HG03108 (cell line): ENCODE results near the gene NPFFR2.
"Not testable (repeated sequence)": the region's sequence is repeated elsewhere in the genome, so short reads cannot be mapped to it uniquely, and the experiment has no call there.

Source experiments
- ATAC-seq: cut with Tn5 transposase; IDR thresholded peaks from one replicate; pipeline ENCODE4 v1.9.1; 2021; ENCODE audit warnings: moderate library complexity; ENCODE audit not compliant: unreplicated experiment

Gene NPFFR2

DNA sequence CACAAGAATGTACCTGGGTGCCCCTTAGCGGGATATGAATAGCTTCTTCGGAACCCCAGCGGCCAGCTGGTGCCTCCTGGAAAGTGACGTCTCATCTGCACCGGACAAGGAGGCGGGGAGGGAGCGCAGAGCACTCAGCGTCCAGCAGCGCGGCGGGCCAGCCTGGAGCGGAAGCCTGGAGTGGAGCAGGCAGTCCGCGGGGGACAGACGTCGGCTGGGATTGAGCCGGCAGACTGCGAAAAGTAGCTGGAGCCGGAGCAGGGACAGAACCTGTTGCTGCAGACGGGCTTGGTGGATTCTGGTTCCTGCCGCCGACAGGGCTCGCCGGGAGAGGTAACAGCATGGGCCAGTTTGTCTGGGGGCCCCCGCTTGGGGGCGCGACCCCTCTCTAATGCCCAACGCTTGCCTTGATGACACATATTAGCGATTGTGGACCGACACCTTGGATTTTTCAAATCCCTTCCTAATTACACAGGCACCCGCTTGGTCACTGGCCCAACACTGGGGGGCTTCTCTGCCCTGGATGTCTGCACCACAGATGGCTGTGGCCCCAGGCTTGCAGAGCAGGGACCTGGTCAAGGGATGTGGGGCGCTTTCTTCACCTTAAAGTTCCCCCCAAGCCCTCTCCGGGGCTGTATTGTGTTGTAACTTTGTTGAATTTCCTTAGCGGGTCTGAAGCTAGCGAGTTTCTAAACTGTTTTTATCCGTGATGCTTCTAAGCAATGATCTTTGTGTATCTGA is at the start of gene NPFFR2:
Gene NPFFR2 (plus strand): TSS at position 133 of the 741 bp plus-strand sequence. CDS start 96,592 bp downstream, outside the sequence.
- ATAC-seq: no peak

DNA sequence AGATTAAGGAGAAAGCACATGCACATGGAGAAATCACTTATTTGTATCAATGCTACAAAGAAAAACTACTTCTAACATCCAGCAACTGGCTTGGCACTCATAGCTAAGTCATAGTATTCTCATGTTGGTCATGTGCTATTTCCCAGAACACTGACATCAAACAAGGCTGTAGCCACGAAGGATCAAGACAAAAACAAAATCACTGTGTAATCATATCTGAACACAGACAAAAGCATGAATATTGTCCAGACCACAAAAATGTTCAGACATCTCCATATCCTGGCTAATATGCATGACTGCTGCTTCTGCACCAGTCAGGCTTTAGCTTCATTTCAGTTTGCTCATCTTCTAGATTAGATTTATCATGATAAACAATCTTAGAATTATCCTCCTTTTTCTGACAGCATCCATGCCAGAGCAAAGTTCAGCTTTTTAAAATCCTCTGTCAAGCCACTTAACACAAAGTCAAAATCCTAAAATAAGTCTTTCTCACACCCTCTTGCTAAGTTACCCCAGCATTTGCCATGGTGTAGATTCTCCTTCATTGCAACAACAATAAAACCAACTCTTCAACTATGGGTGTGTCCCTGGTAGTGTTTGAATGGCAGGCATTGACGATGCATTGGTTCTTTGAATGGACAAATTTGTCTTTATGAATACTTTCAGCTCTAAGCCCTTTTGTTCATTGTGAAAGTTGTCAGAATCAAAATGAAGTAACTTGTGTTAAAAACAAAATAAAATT is 39.1 kb upstream of the NPFFR2 start:
- ATAC-seq: no peak

DNA sequence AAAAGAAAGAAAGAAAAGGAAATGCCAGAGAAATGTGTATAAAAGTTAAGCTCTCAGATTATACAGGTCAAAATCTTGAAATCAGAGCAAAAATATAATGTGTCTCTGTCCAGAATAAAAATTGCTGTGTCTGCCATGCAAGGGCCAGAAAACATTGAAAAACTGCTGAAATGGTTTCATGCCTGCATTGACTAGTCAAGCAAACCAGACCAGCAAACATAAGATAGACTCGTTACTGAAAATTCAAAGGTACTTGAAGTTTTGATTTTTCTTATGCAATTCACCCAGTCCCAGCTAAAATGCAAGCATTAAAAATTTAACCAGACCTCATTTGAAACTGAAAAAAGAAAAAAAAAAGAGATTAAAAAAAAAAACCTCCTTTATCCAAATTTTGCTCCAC is 37.2 kb upstream of the NPFFR2 start:
- ATAC-seq: no peak

DNA sequence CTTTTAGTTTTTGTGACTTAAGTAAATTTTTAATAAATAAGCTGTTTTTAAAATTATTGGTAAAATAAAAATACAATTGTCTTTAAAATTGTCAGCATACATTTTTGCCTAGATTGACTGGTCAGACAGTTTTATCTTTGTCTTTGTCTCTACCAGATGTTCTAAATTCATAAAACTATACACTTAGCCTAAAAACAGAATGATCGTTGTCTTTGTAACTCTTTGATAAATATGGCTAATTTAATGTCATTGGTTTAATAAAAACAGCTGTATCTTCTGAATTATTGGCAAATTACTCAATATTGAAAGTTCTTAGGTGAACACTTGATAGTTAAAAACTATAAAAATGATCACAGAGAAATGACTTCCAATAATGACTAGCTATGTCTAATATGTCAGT is 36.5 kb upstream of the NPFFR2 start:
- ATAC-seq: no peak

DNA sequence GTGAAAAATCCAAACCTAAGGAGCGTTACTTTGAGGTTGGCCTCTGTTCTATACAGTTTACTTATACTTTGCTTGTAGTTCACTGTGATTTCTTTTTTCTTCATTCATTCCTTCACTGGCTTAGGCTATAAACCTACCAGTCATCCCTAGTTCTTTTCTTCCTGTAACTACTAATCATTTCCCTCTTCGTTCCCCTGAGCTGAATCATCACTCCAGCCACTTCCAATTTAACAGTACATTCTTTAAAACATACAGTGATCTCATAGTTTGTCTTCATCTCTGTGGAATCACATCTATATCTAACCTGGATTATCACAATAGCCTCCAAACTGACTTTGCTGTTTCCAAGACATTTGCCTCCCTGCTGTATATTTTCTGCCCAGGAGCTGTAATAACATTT is 25.2 kb upstream of the NPFFR2 start:
- ATAC-seq: no peak

DNA sequence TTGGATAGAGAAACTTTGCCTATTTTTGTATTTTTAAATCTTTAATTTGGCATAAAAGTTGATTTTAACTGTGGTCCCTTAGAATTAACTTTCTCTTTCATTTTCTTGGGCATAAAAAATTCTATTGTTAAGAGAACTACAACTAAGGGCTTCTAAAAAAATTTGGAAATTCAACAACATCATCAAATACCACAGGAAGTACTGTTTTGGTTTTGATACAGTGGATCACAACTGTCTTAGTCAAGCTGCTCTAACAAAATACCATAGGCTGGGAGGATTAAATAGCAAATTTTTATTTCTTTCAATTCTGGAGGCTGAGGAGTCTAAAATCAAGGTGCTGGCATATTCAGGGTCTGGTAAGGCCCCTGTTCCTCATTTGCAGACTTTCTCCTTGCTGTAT is 19.9 kb upstream of the NPFFR2 start:
- ATAC-seq: no peak

DNA sequence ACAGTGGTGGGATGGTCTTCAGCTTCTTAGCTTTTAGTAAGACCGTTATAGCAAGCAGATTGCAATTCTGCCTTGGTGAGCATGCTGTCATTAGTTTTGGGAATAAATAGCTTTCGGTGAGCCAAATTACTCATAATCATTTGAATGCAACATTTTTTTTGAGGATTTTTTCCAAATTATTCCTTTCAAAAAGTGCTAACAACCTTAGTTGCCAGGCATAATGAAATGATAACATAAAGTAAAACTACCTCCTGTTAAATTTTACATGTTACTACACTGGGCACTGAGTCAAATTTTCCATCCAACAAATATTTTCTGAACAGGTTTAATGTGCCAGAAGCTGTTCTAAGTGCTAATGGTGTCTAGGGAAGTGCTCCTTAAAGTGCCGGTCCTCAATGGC is 15.8 kb upstream of the NPFFR2 start:
- no peak for ATAC-seq

DNA sequence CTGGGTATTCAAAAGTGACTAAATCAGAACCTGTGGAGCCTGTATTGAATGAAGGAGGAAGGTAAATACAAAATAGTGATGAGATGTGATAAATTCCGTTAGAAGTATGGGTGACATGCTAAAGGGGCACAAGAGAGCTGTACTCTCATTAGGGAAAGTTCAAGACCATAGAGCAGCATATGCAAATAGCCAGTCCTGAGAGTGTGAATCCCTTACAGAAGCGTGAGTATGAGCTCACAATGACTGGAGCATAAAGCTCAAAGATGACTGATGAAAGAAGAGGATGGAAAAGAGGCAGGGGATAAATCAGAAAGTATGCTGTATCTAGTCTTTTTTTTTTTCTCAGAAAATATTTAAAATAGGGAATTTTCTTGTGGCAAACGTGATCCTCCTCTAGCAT is 12.1 kb upstream of the NPFFR2 start:
- ATAC-seq: no peak

DNA sequence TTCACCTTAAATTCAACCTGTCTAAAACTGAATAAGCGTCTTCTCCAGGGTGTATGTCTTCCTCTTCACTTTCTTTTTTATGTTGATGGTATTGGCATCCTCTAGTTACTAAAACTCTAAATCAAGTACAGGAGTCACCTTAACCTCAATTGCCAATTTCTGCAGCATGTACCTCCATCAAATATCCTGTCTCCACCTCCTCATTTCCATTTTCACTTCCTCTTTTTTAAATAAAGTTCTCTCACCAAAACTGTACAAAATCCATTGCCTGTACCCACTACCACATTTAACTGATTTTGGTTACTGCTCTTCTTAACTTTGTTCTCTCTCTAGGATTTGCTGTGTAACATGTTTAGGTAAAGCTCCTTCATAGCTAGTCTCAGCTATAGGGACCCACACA is 9.2 kb upstream of the NPFFR2 start:
- no peak for ATAC-seq

DNA sequence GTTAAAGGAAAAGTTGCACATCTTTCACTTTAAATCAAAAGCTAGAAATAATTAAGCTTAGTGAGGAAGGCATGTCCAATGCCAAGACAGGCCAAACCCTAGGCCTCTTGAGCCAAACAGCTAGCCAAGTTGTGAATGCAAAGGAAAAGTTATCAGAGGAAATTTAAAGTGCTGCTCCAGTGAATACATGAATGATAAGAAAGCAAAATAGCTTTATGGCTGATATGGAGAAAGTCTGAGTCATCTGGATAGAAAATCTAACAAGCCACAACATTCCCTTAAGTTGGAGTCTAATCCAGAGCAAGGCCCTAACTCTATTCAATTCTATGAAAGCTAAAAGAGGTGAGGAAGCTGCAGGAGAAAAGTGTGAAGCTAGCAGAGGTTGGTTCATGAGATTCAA is 23.8 kb downstream of the NPFFR2 start:
- no peak for ATAC-seq

DNA sequence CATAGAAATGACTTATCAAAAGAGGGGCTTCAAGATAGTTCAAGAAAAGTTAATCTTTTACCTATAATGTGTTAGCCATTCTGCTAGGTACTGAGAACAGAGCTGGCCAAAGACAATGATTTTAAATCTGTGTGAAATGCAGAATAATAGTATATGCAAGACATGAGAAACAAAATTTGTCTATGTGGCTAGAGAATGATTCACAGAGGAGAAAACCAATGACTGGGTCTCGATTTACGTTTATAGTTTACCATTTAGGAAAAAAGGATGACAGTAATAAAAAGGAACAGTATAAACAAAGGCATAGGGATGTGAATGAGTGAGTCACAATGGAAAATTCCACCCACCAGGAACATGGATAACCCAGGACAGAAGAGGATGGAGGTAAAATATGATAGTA is 31.9 kb downstream of the NPFFR2 start:
- no peak for ATAC-seq

DNA sequence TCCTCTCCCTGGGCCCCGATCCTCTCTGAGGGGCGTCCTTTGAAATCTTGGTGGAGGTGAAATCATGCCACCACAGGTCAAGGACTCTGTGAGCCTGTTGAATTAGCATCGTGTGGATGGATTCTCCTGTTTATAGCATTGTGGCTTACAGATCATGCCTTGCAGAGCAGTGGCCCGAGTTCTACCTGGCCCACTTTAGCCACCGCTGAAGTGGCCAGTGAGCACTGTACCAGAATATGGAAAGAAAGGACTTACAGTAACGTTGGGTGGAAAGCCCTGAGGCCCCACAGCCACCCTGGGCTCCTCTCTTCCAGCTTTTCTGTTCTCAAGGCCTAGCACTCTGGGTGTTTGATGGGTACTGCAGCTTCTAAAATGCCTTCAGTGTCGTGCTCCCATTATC is 35.3 kb downstream of the NPFFR2 start:
- ATAC-seq: no peak

DNA sequence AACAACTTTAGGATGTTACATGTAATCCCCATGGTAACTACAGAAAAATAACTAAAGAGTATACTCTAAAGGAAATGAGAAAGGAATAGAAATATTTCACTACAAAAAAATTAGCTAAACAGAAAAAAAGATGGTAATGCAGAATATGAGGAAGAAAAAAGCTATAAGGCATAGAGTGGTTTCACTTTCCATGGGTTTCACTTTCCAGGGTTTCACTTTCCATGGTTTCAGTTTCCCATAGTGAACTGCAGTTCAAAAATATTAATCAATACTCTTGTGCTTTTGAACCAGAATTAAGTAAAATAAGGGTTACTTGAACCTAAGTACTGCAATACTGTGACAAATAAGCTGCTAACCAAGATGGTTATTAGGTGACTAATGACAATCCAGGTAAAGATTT is 42.0 kb downstream of the NPFFR2 start:
- ATAC-seq: no peak

DNA sequence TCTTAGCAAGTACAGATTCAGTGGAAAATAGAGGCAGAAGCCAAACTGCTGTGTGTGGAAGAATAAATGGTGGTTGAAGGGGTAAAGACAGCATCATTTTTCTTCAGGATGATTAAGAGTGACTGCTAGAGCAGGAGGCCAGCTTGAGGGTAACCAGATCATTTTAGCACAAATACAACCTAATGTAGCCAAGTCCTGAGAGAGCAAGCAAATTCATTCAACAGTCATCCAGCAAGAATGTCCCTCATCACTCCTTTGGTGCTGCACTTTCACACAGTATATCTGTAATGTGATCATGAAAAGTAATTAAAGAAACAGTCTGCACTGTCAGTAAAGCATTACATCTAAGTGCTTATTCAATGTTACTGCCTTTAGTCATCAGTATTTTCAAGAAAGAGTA is 44.8 kb downstream of the NPFFR2 start:
- ATAC-seq: no peak

DNA sequence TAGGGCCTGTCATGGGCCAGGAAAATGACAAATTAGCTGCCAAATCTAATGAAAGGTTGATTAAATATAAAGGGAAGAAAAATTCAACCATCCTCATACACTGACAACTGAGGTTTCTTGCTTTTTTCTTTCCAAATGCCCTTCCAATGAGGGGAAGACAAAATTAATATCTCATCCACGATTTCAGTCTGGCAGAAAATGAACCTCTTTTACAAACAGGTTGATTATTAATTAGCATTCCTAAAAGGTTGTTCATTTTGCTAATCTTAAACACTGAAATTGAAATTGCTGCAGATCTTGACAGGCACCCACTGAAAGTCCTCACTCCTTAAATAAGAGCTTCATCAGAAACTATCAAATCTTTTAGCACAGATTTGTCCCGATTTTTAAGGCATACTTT is 45.5 kb downstream of the NPFFR2 start:
- no peak for ATAC-seq

DNA sequence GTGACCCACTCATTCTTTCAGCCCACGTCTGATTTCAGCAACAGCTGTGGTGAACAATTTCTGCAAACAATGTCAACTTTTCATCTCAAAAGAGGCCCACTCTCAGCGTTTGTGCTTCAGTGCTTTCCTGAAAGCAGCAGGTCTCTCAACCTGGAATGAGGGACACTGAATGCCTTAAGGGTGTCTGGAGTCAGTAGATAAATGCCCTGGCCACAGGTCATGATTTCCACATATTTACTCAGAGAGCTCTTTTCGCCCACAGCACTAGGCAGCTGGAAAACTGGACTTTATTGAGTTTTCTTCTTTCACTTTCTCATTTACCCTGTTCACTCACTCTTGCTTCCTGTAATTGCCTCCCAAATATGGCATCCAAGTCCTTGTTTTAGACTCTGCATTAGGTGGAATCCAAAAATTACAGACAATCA is 52.8 kb downstream of the NPFFR2 start:
- ATAC-seq: no peak

DNA sequence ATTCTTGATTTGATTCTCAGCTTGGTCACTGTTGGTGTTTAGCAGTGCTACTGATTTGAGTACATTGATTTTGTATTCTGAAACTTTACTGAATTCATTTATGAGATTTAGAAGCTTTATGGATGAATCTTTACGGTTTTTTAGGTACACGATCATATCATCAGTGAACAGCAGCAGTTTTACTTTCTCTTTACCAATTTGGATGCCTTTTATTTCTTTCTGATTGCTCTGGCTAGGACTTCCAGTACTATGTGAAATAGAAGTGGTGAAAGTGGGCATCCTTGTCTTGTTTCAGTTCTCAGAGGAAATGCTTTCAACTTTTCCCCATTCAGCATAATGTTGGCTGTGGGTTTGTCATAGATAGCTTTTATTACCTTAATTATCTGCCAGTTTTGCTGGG is 58.8 kb downstream of the NPFFR2 start:
- ATAC-seq: not testable (repeated sequence)

DNA sequence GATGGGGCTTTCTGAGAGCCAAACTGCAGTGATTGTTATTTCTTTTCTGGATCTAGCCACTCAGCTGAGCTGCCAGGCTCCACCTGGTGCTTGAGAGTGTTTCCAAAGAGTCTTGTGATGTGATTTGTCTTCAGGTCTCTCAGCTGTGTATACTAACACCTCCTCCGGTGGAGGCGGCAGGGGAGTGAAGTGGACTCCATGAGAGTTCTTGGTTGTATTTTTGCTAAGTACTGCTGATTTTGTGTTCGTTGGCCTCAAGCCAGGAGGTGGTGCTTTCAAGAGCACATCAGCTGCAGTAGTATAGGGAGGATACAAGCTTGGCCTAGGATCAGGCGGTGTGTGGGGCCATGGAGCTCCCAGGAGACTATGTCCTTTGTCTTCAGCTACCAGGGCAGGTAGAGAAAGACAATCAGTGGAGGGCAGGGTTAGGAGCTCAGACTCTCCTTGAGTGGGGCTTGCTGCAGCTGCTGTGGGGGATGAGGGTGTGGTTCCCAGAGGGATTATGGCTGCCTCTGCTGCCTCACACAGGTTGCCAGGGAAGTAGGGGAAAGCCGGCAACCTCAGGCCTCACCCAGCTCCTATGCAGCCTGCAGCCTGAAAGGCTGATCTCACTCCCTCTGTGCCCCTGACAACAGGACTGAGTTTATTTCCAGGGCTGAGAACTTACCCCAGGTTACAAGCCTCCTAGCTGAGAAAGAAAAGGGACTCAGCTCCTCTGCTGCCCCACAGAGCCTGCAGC is 62.4 kb downstream of the NPFFR2 start:
- ATAC-seq: no peak

DNA sequence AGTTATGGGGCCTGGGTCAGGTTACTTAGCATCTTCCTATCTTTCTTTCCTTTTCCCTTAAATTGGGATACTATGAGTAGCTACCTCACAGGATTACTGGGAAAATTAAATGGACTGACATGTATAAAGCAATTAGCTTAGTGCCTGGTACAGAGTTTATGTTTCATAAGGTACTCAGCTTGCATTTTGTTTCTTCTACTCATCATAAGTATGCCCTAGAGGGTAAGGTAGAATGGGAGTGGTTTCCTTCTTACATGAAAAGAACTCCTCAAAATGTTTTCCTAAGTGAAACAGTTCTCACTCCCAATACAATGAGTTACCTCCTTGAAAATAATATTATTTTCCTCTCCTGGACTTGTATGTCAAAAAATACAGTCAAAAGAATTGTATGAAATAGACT is 75.7 kb downstream of the NPFFR2 start:
- ATAC-seq: no peak

DNA sequence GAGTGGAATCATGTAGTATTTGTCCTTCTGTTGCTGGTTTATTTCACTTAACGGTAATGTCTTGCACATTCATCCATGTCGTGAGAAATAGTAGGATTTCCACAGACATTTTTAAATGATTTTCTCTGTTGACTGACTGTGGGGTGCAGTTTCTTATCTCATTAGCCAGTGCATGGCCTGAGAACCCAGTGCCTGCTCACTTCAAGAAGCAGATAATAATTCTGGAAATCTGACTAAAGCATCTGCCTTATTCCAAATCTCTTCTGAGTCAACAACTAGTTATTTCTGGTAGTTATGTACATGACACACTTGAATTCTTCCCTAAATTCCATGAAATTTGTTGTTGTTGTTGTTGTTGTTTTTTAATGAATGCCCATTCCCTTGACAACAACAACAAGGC is 77.6 kb downstream of the NPFFR2 start:
- ATAC-seq: no peak

DNA sequence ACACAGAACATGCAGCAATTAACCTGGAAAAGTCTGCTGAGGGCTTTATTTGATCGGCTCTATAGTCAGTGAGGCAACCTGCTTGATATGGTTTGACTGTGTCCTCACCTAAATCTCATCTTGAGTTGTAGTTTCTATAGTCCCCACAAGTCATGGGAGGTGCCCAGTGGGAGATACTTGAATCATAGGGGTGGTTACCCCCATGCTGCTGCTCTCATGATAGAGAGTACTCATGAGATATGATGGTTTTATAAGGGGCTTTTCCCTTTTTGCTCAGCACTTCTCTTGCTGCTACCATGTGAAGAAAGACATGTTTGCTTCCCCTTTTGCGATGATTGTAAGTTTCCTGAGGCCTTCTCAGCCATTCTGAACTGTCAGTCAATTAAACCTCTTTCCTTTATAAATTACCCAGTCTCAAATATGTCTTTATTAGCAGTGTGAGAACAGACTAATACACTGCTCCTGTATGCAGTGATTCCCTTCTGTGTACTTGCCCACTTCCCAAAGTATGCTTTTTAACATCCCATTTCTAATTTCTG is 78.2 kb downstream of the NPFFR2 start:
- no peak for ATAC-seq

DNA sequence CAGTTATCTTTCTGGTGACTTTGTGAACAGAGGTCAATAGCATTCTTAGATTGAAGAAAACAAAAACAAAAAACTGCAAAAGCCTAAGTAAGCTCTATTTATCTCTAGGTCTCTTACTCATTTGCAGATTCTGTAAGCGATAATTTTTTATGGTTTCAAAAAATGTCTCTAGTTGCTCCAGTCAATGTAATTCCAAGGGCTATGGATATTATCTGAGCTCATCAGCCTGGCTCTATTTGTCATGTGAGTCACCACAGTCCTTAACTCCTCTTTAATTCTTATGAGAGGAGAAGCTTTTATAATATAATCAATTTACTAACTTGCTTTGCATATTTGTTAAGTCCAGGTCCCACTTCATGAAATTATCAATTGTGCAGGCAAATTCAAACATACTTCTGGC is 79.1 kb downstream of the NPFFR2 start:
- no peak for ATAC-seq
